Measurements from ENCODE around the gene PSMD4. TPM values are rescaled to one million over a fixed set of nuclear protein-coding genes. Genes with fewer than 3 reads are reported as not detected.

Gene PSMD4
- total RNA-seq, 1 donor from 2014 or later, result 150 TPM

- Mint-ChIP-seq H3K9me3 (ENCODE audit: unreplicated experiment) (no peaks in the 10 kb centered on the region), H3K27me3 (ENCODE audit: unreplicated experiment) (no peaks in the 10 kb centered on the region), H3K27ac (ENCODE audit: unreplicated experiment) (no peak overlapping the region), H3K36me3 (ENCODE audit: unreplicated experiment) (peaks cover 26% of the 10 kb centered on the region), H3K4me3 (ENCODE audit: unreplicated experiment) (no peak overlapping the region), H3K4me1 (ENCODE audit: unreplicated experiment) (peaks cover 16% of the 10 kb centered on the region)
- TF ChIP-seq CTCF (IDR thresholded peaks at IDR 0.05), result no peak
- no peak for DNase-seq (ENCODE audit: extremely low spot score, unreplicated experiment)
Observed at GRCh38 chr1:151287767-151288500, 33.4 kb downstream of the PSMD4 start.

GRCh38 chr1:151288502-151288901 lies 34.0 kb downstream of the PSMD4 start:
- TF ChIP-seq CTCF (IDR thresholded peaks at IDR 0.05), result no peak
- peaks cover 26% of the 10 kb centered on the region for H3K36me3 Mint-ChIP-seq (ENCODE audit: unreplicated experiment)
- H3K4me3 Mint-ChIP-seq (ENCODE audit: unreplicated experiment), result no peak overlapping the region
- no peak for DNase-seq (ENCODE audit: extremely low spot score, unreplicated experiment)
- no peaks in the 10 kb centered on the region for H3K9me3 Mint-ChIP-seq (ENCODE audit: unreplicated experiment)
- no peaks in the 10 kb centered on the region for H3K27me3 Mint-ChIP-seq (ENCODE audit: unreplicated experiment)
- H3K4me1 Mint-ChIP-seq (ENCODE audit: unreplicated experiment), result peaks cover 11% of the 10 kb centered on the region
- H3K27ac Mint-ChIP-seq (ENCODE audit: unreplicated experiment), result no peak overlapping the region

GRCh38 chr1:151289080-151289935 lies 34.8 kb downstream of the PSMD4 start:
- Mint-ChIP-seq H3K36me3 (ENCODE audit: unreplicated experiment) (peaks cover 33% of the 10 kb centered on the region), H3K27me3 (ENCODE audit: unreplicated experiment) (no peaks in the 10 kb centered on the region), H3K9me3 (ENCODE audit: unreplicated experiment) (no peaks in the 10 kb centered on the region), H3K4me3 (ENCODE audit: unreplicated experiment) (no peak overlapping the region), H3K4me1 (ENCODE audit: unreplicated experiment) (peaks cover 3% of the 10 kb centered on the region), H3K27ac (ENCODE audit: unreplicated experiment) (no peak overlapping the region)
- DNase-seq (ENCODE audit: extremely low spot score, unreplicated experiment), result no peak
- TF ChIP-seq CTCF (IDR thresholded peaks at IDR 0.05), result no peak

- no peak for DNase-seq (ENCODE audit: extremely low spot score, unreplicated experiment)
- no peaks in the 10 kb centered on the region for H3K9me3 Mint-ChIP-seq (ENCODE audit: unreplicated experiment)
- H3K27me3 Mint-ChIP-seq (ENCODE audit: unreplicated experiment), result no peaks in the 10 kb centered on the region
- no peaks in the 10 kb centered on the region for H3K4me1 Mint-ChIP-seq (ENCODE audit: unreplicated experiment)
- H3K27ac Mint-ChIP-seq (ENCODE audit: unreplicated experiment), result no peak overlapping the region
- TF ChIP-seq CTCF (IDR thresholded peaks at IDR 0.05), result no peak
- H3K36me3 Mint-ChIP-seq (ENCODE audit: unreplicated experiment), result peaks cover 37% of the 10 kb centered on the region
- no peak overlapping the region for H3K4me3 Mint-ChIP-seq (ENCODE audit: unreplicated experiment)
Observed at GRCh38 chr1:151289991-151290708, 35.6 kb downstream of the PSMD4 start.

All from osteocyte (in vitro differentiated cells).